Liver (tissue), 9 donors: ENCODE results near the gene DNAAF5. TPM values are rescaled to one million over a fixed set of nuclear protein-coding genes. Genes with fewer than 3 reads are reported as not detected.

Source experiments
- DNase-seq: peaks from one replicate; pipeline ENCODE4 v3.0.0-alpha.2; 2017; ENCODE audit warnings: low spot score
- H3K27ac ChIP-seq, 2 donors: one replicate each; pipeline ENCODE4 v1.7.0; 2013; ENCODE audit warnings: inconsistent platforms in 2 of 2, low read length in 2 of 2, control low read depth in 1 of 2, low read depth in 1 of 2, mild to moderate bottlenecking in 1 of 2
- H3K27me3 ChIP-seq, 4 donors: one replicate each; pipeline versions ENCODE4 v1.6.1 to v1.7.0; 2013; ENCODE audit warnings: low read length in 3 of 4, inconsistent platforms in 1 of 4, mild to moderate bottlenecking in 1 of 4, moderate library complexity in 1 of 4; ENCODE audit not compliant: control insufficient read depth in 4 of 4, insufficient read depth in 4 of 4
- H3K36me3 ChIP-seq, 4 donors: one replicate each; pipeline versions ENCODE4 v1.6.1 to v1.7.0; 2013; ENCODE audit warnings: low read length in 3 of 4, mild to moderate bottlenecking in 3 of 4, low read depth in 1 of 4, moderate library complexity in 1 of 4; ENCODE audit not compliant: control insufficient read depth in 4 of 4, insufficient read depth in 3 of 4
- H3K4me1 ChIP-seq, 4 donors: one replicate each; pipeline versions ENCODE4 v1.6.1 to v1.7.0; 2013; ENCODE audit warnings: low read length in 3 of 4, mild to moderate bottlenecking in 3 of 4, moderate library complexity in 1 of 4; ENCODE audit not compliant: control insufficient read depth in 4 of 4, insufficient read depth in 4 of 4
- H3K4me3 ChIP-seq, 3 donors: one replicate each; pipeline versions ENCODE4 v1.6.1 to v1.7.0; 2013; ENCODE audit warnings: low read length in 3 of 3, control low read depth in 1 of 3, low read depth in 1 of 3, mild to moderate bottlenecking in 1 of 3
- H3K9ac ChIP-seq, 2 donors: one replicate each; pipeline ENCODE4 v1.7.0; 2013; ENCODE audit warnings: low read length in 2 of 2, mild to moderate bottlenecking in 2 of 2, moderate library complexity in 2 of 2, control low read depth in 1 of 2, low read depth in 1 of 2
- H3K9me3 ChIP-seq, 4 donors: one replicate each; pipeline versions ENCODE4 v1.6.1 to v1.7.0; 2013; ENCODE audit warnings: low read length in 3 of 4; ENCODE audit not compliant: control insufficient read depth in 4 of 4
- EGR1 ChIP-seq, 2 donors: IDR thresholded peaks; 2 replicates each; pipeline ENCODE4 v1.6.1; 2016 to 2018; ENCODE audit warnings: antibody characterized with exemption in 2 of 2, low read depth in 2 of 2
- FOXA1 ChIP-seq: IDR thresholded peaks from 2 replicates; pipeline ENCODE4 v1.6.1; 2016; ENCODE audit warnings: antibody characterized with exemption
- FOXA2 ChIP-seq: IDR thresholded peaks from 2 replicates; pipeline ENCODE4 v1.6.1; 2016; ENCODE audit warnings: antibody characterized with exemption
- GABPA ChIP-seq, 2 donors: IDR thresholded peaks in 1 of 2; conservative IDR thresholded peaks in 1 of 2; 2 replicates each; pipeline ENCODE4 v1.6.1; 2016; ENCODE audit warnings: antibody characterized with exemption in 2 of 2, mild to moderate bottlenecking in 1 of 2, moderate library complexity in 1 of 2
- HNF4A ChIP-seq, 2 donors: conservative IDR thresholded peaks; 2 replicates each; pipeline ENCODE4 v1.6.1; 2016; ENCODE audit warnings: antibody characterized with exemption in 2 of 2, mild to moderate bottlenecking in 2 of 2
- HNF4G ChIP-seq: IDR thresholded peaks from 2 replicates; pipeline ENCODE4 v1.6.1; 2016; ENCODE audit warnings: antibody characterized with exemption
- JUND ChIP-seq, 2 donors: IDR thresholded peaks; 2 replicates each; pipeline ENCODE4 v1.6.1; 2016; ENCODE audit warnings: antibody characterized with exemption in 2 of 2
- MAX ChIP-seq: IDR thresholded peaks from 2 replicates; pipeline ENCODE4 v1.6.1; 2016; ENCODE audit warnings: antibody characterized with exemption
- NR2F2 ChIP-seq: IDR thresholded peaks from 2 replicates; pipeline ENCODE4 v1.6.1; 2016; ENCODE audit warnings: antibody characterized with exemption
- RAD21 ChIP-seq, 2 donors: IDR thresholded peaks; 2 replicates each; pipeline ENCODE4 v1.6.1; 2016; ENCODE audit warnings: antibody characterized with exemption in 2 of 2, mild to moderate bottlenecking in 2 of 2
- RXRA ChIP-seq, 2 donors: IDR thresholded peaks; 2 replicates each; pipeline ENCODE4 v1.6.1; 2017 to 2018; ENCODE audit warnings: antibody characterized with exemption in 2 of 2, mild to moderate bottlenecking in 1 of 2
- SP1 ChIP-seq: IDR thresholded peaks from 2 replicates; pipeline ENCODE4 v1.6.1; 2018; ENCODE audit warnings: antibody characterized with exemption, mild to moderate bottlenecking
- TAF1 ChIP-seq: conservative IDR thresholded peaks from 2 replicates; pipeline ENCODE4 v1.6.1; 2016; ENCODE audit warnings: antibody characterized with exemption, mild to moderate bottlenecking
- YY1 ChIP-seq: IDR thresholded peaks from 2 replicates; pipeline ENCODE4 v1.6.1; 2016; ENCODE audit warnings: antibody characterized with exemption, mild to moderate bottlenecking
- WGBS: extraction: QIAGEN DNeasy Blood & Tissue Kit; methylation state at CpG from one replicate; pipeline ENCODE4 v1.1.7; 2013; 5-methylcytosine and 5-hydroxymethylcytosine counted together
- polyA plus RNA-seq, 2 donors: library from polyadenylated mRNA; stranded (reverse) in 1 of 2; unstranded in 1 of 2; fragments of 200-250 nt in 1 of 2; fragments of >200 nt in 1 of 2; fragmentation: Nextera tagmentation in 1 of 2; extraction: Ambion mirVana in 1 of 2; gene quantifications; one replicate each; pipeline versions ENCODE4 v1.2.1 to v1.2.3, GENCODE V29; 2013 to 2015
- total RNA-seq, 2 donors: library from RNA; depleted of rRNA; stranded (reverse); fragments of >200 nt; gene quantifications; one replicate each; pipeline ENCODE4 v1.2.3, GENCODE V29; 2014
- TF ChIP-seq, protein P1 (sequence below): IDR thresholded peaks from 2 replicates; pipeline ENCODE4 v1.6.1; 2016; ENCODE audit warnings: antibody characterized with exemption
- TF ChIP-seq, protein P2 (sequence below): IDR thresholded peaks from 2 replicates; pipeline ENCODE4 v1.6.1; 2016; ENCODE audit warnings: antibody characterized with exemption
- TF ChIP-seq, protein P3 (sequence below): fragments of 150-350 bp; IDR thresholded peaks from 2 replicates; pipeline ENCODE4 v1.5.1; 2017; ENCODE audit warnings: improper control_type of control experiment, low read depth, low read length; ENCODE audit not compliant: missing input control
- donor health status: healthy.
- donor health status: healthy.
- donor health status: healthy.
- donor health status: healthy.
- donor health status: healthy.

Gene DNAAF5
- total and polyA plus RNA-seq, 4 donors = 3.1 to 11.1 (median 9.5) TPM

GRCh38 chr7:763762-764161 is 37.3 kb downstream of the DNAAF5 start (continued):
- no peak for TF ChIP-seq MAX

GRCh38 chr7:765383-765782 is 38.9 kb downstream of the DNAAF5 start:
- Histone ChIP-seq H3K4me3 (no peak overlapping the region), H3K27me3 (no peaks in the 10 kb centered on the region), H3K36me3 (peaks cover 3 to 36% (median 18%) of the 10 kb centered on the region in 4 donors), H3K9me3 (no peaks in the 10 kb centered on the region), H3K9ac (no peak overlapping the region), H3K4me1 (no peaks in the 10 kb centered on the region), H3K27ac (no peak overlapping the region)
- DNase-seq = no peak
- TF ChIP-seq HNF4A (conservative IDR thresholded peaks at IDR 0.05) (no peak), EGR1 (IDR thresholded peaks at IDR 0.05; ENCODE audit: low read depth in 2 of 2) (no peak), TAF1 (no peak), SP1 (no peak), HNF4G (no peak), RXRA (IDR thresholded peaks at IDR 0.05) (no peak), FOXA2 (no peak), YY1 (no peak), MAX (no peak), RAD21 (IDR thresholded peaks at IDR 0.05) (no peak), FOXA1 (no peak), NR2F2 (no peak), GABPA (IDR thresholded peaks at IDR 0.05 in 1 of 2, conservative IDR thresholded peaks at IDR 0.05 in 1 of 2) (no peak), JUND (IDR thresholded peaks at IDR 0.05) (no peak)
- TF ChIP-seq, protein P1, sequence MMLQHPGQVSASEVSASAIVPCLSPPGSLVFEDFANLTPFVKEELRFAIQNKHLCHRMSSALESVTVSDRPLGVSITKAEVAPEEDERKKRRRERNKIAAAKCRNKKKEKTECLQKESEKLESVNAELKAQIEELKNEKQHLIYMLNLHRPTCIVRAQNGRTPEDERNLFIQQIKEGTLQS = no peak
- TF ChIP-seq, protein P2, sequence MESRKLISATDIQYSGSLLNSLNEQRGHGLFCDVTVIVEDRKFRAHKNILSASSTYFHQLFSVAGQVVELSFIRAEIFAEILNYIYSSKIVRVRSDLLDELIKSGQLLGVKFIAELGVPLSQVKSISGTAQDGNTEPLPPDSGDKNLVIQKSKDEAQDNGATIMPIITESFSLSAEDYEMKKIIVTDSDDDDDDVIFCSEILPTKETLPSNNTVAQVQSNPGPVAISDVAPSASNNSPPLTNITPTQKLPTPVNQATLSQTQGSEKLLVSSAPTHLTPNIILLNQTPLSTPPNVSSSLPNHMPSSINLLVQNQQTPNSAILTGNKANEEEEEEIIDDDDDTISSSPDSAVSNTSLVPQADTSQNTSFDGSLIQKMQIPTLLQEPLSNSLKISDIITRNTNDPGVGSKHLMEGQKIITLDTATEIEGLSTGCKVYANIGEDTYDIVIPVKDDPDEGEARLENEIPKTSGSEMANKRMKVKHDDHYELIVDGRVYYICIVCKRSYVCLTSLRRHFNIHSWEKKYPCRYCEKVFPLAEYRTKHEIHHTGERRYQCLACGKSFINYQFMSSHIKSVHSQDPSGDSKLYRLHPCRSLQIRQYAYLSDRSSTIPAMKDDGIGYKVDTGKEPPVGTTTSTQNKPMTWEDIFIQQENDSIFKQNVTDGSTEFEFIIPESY = no peak
- TF ChIP-seq, protein P3, sequence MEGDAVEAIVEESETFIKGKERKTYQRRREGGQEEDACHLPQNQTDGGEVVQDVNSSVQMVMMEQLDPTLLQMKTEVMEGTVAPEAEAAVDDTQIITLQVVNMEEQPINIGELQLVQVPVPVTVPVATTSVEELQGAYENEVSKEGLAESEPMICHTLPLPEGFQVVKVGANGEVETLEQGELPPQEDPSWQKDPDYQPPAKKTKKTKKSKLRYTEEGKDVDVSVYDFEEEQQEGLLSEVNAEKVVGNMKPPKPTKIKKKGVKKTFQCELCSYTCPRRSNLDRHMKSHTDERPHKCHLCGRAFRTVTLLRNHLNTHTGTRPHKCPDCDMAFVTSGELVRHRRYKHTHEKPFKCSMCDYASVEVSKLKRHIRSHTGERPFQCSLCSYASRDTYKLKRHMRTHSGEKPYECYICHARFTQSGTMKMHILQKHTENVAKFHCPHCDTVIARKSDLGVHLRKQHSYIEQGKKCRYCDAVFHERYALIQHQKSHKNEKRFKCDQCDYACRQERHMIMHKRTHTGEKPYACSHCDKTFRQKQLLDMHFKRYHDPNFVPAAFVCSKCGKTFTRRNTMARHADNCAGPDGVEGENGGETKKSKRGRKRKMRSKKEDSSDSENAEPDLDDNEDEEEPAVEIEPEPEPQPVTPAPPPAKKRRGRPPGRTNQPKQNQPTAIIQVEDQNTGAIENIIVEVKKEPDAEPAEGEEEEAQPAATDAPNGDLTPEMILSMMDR = no peak
- 98% methylated on average over 7 of the region's 7 CpGs for WGBS

GRCh38 chr7:767580-767940 is 41.1 kb downstream of the DNAAF5 start:
- TF ChIP-seq, protein P2 = no peak
- no peak for DNase-seq
- H3K4me3 ChIP-seq = no peak overlapping the region
- 84% methylated on average over 21 of the region's 21 CpGs for WGBS
- no peaks in the 10 kb centered on the region for H3K27me3 ChIP-seq
- no peaks in the 10 kb centered on the region for H3K4me1 ChIP-seq
- no peak overlapping the region for H3K9ac ChIP-seq
- no peaks in the 10 kb centered on the region for H3K9me3 ChIP-seq
- H3K36me3 ChIP-seq = peaks cover 3 to 30% (median 18%) of the 10 kb centered on the region in 4 donors
- H3K27ac ChIP-seq = no peak overlapping the region
